Astrocyte (in vitro differentiated cells and primary cell): ENCODE data around the gene PRKCB.

Source experiments
- EZH2 ChIP-seq: IDR thresholded peaks from 2 replicates; pipeline ENCODE4 v1.6.1; 2012; ENCODE audit warnings: mild to moderate bottlenecking, low read length, inconsistent platforms; ENCODE audit not compliant: insufficient read depth
- TF ChIP-seq, protein P1 (sequence below): IDR thresholded peaks from 2 replicates; pipeline ENCODE4 v1.5.1; 2011; ENCODE audit warnings: low read depth, mild to moderate bottlenecking, inconsistent platforms, low read length, moderate library complexity; ENCODE audit not compliant: insufficient read depth

DNA sequence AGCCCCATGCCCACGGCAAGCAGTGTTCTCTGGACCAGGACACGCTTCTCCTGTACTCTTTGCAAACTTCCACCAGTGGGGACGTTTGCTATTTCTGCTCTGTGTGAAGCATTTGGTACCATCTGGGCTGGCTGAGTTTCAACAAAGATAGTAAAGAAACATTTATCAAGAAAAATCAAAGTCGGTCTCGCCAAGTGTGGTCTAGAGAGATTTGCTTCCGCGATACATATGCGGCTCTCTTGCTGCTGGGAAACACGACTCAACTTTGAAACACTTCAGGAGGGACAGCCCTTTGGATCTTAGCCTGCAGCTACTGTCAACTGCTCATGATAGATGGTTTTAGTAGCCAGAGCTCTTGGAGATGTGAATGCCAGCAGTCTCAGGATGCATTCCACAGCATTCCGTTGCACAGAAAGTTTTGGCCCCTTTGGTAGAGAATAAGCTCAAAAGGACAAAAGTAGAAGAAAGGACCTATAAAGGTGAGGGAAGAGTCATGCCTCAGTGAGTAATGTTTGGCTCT lies 252.2 kb downstream of the PRKCB start:
- TF ChIP-seq, protein P1, sequence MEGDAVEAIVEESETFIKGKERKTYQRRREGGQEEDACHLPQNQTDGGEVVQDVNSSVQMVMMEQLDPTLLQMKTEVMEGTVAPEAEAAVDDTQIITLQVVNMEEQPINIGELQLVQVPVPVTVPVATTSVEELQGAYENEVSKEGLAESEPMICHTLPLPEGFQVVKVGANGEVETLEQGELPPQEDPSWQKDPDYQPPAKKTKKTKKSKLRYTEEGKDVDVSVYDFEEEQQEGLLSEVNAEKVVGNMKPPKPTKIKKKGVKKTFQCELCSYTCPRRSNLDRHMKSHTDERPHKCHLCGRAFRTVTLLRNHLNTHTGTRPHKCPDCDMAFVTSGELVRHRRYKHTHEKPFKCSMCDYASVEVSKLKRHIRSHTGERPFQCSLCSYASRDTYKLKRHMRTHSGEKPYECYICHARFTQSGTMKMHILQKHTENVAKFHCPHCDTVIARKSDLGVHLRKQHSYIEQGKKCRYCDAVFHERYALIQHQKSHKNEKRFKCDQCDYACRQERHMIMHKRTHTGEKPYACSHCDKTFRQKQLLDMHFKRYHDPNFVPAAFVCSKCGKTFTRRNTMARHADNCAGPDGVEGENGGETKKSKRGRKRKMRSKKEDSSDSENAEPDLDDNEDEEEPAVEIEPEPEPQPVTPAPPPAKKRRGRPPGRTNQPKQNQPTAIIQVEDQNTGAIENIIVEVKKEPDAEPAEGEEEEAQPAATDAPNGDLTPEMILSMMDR = no peak
- TF ChIP-seq EZH2 = no peak
